Thyroid gland (tissue), 4 donors: ENCODE data around the gene SLC28A1.

ENCODE experiments used
- POLR2A ChIP-seq, 2 donors: fragments of 450-650 bp; IDR thresholded peaks; one replicate each; pipeline ENCODE4 v1.6.1; 2017; ENCODE audit warnings: antibody characterized with exemption in 2 of 2, mild to moderate bottlenecking in 2 of 2, moderate library complexity in 1 of 2
- TF ChIP-seq, protein P1 (sequence below), 6 experiments: fragments of 200-600 bp in 3 of 6; fragments of 450-650 bp in 3 of 6; sonication (generic) in 3 of 6; IDR thresholded peaks; one replicate each; pipeline ENCODE4 v1.5.1; 2016 to 2019; ENCODE audit warnings: antibody characterized with exemption in 6 of 6, mild to moderate bottlenecking in 2 of 6, inconsistent platforms in 1 of 6, moderate library complexity in 1 of 6

DNA sequence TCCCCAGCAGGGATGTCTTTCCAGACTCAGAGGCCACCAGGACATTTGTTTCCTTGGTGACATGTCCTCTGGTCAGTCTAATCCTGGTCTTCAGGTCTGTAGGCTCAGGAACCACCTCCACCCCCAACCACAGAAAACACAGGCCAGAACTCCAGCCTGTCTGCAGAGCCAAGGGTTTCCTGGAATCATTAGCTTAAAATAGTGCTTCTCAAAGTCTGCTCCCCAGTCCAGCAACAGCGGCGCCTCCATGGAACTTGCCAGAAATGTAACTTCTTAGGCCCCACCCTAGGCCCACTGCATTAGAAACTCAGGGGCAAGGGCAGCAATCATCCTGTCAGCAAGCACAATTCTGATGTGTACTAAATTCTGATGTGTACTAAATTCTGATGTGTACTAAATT is 20.0 kb downstream of the SLC28A1 start:
- TF ChIP-seq POLR2A (IDR thresholded peaks at IDR 0.05): no peak
- TF ChIP-seq, protein P1, sequence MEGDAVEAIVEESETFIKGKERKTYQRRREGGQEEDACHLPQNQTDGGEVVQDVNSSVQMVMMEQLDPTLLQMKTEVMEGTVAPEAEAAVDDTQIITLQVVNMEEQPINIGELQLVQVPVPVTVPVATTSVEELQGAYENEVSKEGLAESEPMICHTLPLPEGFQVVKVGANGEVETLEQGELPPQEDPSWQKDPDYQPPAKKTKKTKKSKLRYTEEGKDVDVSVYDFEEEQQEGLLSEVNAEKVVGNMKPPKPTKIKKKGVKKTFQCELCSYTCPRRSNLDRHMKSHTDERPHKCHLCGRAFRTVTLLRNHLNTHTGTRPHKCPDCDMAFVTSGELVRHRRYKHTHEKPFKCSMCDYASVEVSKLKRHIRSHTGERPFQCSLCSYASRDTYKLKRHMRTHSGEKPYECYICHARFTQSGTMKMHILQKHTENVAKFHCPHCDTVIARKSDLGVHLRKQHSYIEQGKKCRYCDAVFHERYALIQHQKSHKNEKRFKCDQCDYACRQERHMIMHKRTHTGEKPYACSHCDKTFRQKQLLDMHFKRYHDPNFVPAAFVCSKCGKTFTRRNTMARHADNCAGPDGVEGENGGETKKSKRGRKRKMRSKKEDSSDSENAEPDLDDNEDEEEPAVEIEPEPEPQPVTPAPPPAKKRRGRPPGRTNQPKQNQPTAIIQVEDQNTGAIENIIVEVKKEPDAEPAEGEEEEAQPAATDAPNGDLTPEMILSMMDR (IDR thresholded peaks at IDR 0.05): no peak
